ENCODE results near the gene OCIAD1.

- TF ChIP-seq CTCF (IDR thresholded peaks at IDR 0.05; ENCODE audit: low read depth, low read length, missing input control) (no peak), TAF1 (conservative IDR thresholded peaks at IDR 0.05) (no peak), GABPA (IDR thresholded peaks at IDR 0.05 in 1 of 2, conservative IDR thresholded peaks at IDR 0.05 in 1 of 2) (no peak)
Observed at GRCh38 chr4:48813964-48814363, 16.9 kb upstream of the OCIAD1 start.

Measured in liver (tissue), 3 donors.